Measurements from ENCODE around the gene CDK2. TPM values are rescaled to one million over a fixed set of nuclear protein-coding genes. Genes with fewer than 3 reads are reported as not detected.
A peak's percentile ranks its signal among the peaks of the same experiment; 100 is the strongest.

CDK2 gene
- total and polyA plus RNA-seq, 9 of the 15 experiments (the other 6 are each of a cell fraction or from before 2014, with no cell fraction given) = 17.4 to 213 (median 109) TPM

DNA sequence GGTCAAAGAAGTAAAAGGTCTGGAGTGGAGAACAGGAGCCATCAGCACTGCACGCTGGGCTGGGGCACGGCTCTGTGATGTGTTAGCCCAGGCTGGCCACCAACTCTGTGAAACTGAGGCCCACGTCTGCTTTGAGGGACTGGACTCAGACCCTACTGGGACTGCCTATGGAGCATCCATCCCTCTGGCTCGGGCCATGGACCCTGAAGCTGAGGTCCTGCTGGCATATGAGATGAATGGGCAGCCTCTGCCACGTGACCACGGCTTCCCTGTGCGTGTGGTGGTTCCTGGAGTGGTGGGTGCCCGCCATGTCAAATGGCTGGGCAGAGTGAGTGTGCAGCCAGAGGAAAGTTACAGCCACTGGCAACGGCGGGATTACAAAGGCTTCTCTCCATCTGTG, 37.6 kb downstream of the CDK2 start:
- Histone ChIP-seq H3K36me3 (ENCODE audit: control insufficient read depth, insufficient read depth, low read length) (peaks cover 35% of the 10 kb centered on the region), H3K4me3 (no peak overlapping the region), H3K4me2 (ENCODE audit: insufficient read depth, low read length) (no peak overlapping the region), H3K79me2 (ENCODE audit: control insufficient read depth, insufficient read depth, low read length) (no peaks in the 10 kb centered on the region), H3K9me3 (replicated peaks; ENCODE audit: control insufficient read depth, insufficient read depth, low read depth, low read length) (no peaks in the 10 kb centered on the region), H4K20me1 (replicated peaks; ENCODE audit: control insufficient read depth, insufficient read depth, low read length) (no peaks in the 10 kb centered on the region), H3K9me1 (ENCODE audit: control insufficient read depth, insufficient read depth, low read length) (no peaks in the 10 kb centered on the region), H3K27me3 (ENCODE audit: control insufficient read depth in 2 of 2, insufficient read depth in 2 of 2, low read length in 2 of 2) (no peaks in the 10 kb centered on the region), H3K9ac (ENCODE audit: insufficient read depth in 1 of 2, low read depth in 2 of 2, low read length in 2 of 2) (peak overlapping the region in 1 of 2 experiments; percentile 41; a peak in 1 of 4 replicates), H3K4me1 (replicated peaks in 1 of 2; ENCODE audit: control insufficient read depth in 2 of 2, insufficient read depth in 2 of 2, low read length in 2 of 2) (peaks cover 17 to 40% of the 10 kb centered on the region in 2 experiments), H2AFZ (ENCODE audit: low read depth, low read length) (no peak overlapping the region), H3K27ac (ENCODE audit: extremely low read depth, low read depth, low read length) (0 out of 3 replicates have a peak overlapping the region, but pooled peaks have one; percentile 8)
- no peak for DNase-seq (ENCODE audit: extremely low read depth in 1 of 4, low spot score in 3 of 4)
- FAIRE-seq = no peak
- ChIA-PET POLR2A (no interaction called here), CTCF (ENCODE audit: low intra/inter-chr PET ratio) (no interaction called here)
- 91% methylated on average over 10 of the region's 10 CpGs for WGBS (ENCODE audit: insufficient coverage, low coverage, missing lambda C conversion rate)
- intact Hi-C loops (cut with micrococcal nuclease) (no loop called here), in situ Hi-C loops (cut with MboI) (no loop called here)
- no peak for ATAC-seq
- BruUV-seq (replicated peaks) = no TSS peak
- no peak for TF ChIP-seq SIN3B (IDR thresholded peaks at IDR 0.05; ENCODE audit: low read depth)
- TF ChIP-seq, protein P1, sequence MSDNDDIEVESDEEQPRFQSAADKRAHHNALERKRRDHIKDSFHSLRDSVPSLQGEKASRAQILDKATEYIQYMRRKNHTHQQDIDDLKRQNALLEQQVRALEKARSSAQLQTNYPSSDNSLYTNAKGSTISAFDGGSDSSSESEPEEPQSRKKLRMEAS (CRISPR knock-in tag; IDR thresholded peaks at IDR 0.05) = peak; percentile 47; the same call in 1 of the 2 replicates

DNA sequence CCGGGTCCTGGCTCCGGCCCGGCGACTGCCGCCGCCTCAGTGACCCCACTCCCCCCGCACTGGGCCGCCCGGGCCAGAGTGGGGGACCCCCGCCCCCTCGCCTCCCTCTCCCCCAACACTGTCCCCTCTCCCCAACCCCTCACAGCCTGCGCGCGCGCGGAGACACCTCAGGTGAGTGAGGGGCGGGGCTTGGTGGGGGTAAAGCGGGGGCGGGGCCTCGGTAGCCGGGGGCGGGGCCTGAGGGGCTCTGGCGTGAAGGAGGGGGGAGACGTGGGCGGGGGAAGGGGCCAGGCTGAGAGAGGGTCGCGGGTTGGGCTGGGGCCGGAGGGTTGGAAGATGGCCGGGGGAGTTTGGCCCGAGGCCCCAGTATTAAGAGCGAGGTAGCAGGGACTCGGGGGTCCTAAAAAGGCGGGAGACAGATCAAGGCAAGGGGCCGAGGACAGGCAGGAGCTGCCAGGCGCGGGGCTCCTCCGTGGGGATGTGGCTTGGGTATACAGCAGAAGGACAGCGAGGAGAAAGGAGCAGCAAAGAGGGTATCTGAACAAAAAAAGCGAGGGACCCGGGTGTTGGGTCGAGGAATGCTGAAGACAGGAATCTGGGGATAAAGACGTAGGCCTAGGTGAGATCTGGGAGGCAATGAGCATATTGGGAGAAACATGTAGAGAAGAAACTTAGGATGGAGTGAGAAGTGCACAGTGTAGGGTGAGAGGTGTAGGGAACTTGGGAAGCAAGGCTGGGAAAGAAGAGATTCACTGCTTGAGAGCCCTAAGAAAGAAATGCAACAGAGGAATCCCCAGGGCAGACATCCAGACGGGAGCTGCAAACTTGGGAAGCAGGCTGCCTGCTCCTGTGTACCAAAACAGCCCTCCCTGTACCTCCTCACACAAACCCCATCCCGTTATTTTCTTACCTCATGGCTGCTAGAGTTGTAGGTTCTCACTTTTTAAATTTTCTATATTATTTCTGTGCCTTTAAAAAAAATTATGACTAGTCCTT, 41.2 kb downstream of the CDK2 start:
- no peak for FAIRE-seq
- Histone ChIP-seq H3K9me1 (ENCODE audit: control insufficient read depth, insufficient read depth, low read length) (no peaks in the 10 kb centered on the region), H3K27me3 (ENCODE audit: control insufficient read depth in 2 of 2, insufficient read depth in 2 of 2, low read length in 2 of 2) (no peaks in the 10 kb centered on the region), H3K4me3 (peak overlapping the region; percentile 68), H3K79me2 (ENCODE audit: control insufficient read depth, insufficient read depth, low read length) (no peaks in the 10 kb centered on the region), H3K9ac (ENCODE audit: insufficient read depth in 1 of 2, low read depth in 2 of 2, low read length in 2 of 2) (peak overlapping the region; percentile 72 to 88), H3K4me1 (replicated peaks in 1 of 2; ENCODE audit: control insufficient read depth in 2 of 2, insufficient read depth in 2 of 2, low read length in 2 of 2) (peaks cover 27 to 33% of the 10 kb centered on the region in 2 experiments), H3K36me3 (ENCODE audit: control insufficient read depth, insufficient read depth, low read length) (peaks cover 22% of the 10 kb centered on the region; the same call in 2 of the 3 replicates), H3K4me2 (ENCODE audit: insufficient read depth, low read length) (peak overlapping the region; percentile 79), H3K9me3 (replicated peaks; ENCODE audit: control insufficient read depth, insufficient read depth, low read depth, low read length) (no peaks in the 10 kb centered on the region), H4K20me1 (replicated peaks; ENCODE audit: control insufficient read depth, insufficient read depth, low read length) (no peaks in the 10 kb centered on the region), H2AFZ (ENCODE audit: low read depth, low read length) (peak overlapping the region; percentile 89), H3K27ac (ENCODE audit: extremely low read depth, low read depth, low read length) (peak overlapping the region; percentile 80)
- in situ Hi-C loops (cut with MboI) = no loop called here
- ChIA-PET CTCF (ENCODE audit: low intra/inter-chr PET ratio) (no interaction called here), POLR2A (interaction anchor here (0.5 to 2.5 kb wide), 6 partner anchors 10 to 194 kb away, joined by 3 to 18 read pairs (median 4); partner anchors contain the start of genes IKZF4 and SUOX)
- DNase-seq (ENCODE audit: extremely low read depth in 1 of 4, low spot score in 3 of 4) = peak; percentile 64 to 96 (median 92)
- ATAC-seq = peak; percentile 84
- BruUV-seq (replicated peaks) = TSS peak; percentile 27
- 27% methylated on average over 11 of the region's 44 CpGs for WGBS (ENCODE audit: insufficient coverage, low coverage, missing lambda C conversion rate)
- intact Hi-C loops (cut with micrococcal nuclease) = loop anchor here (1.0 kb wide), 1 partner anchor 13 kb away; the partner anchor contains the start of gene IKZF4
- no peak for TF ChIP-seq C11orf30 (IDR thresholded peaks at IDR 0.05; ENCODE audit: low read depth)
- no peak for TF ChIP-seq ZNF57 (CRISPR knock-in tag; IDR thresholded peaks at IDR 0.05)
- TF ChIP-seq GABPB2 (CRISPR knock-in tag; conservative IDR thresholded peaks at IDR 0.05) = no peak
- TF ChIP-seq TSC22D4 (tag; IDR thresholded peaks at IDR 0.05) = no peak
- TF ChIP-seq KLF13 (tag; IDR thresholded peaks at IDR 0.05; ENCODE audit: borderline replicate concordance, low read depth) = no peak
- TF ChIP-seq SIN3B (IDR thresholded peaks at IDR 0.05; ENCODE audit: low read depth) = no peak
- TF ChIP-seq ZNF324 (CRISPR knock-in tag; IDR thresholded peaks at IDR 0.05) = no peak
- TF ChIP-seq GATAD2B (IDR thresholded peaks at IDR 0.05; ENCODE audit: borderline replicate concordance) = no peak
- no peak for TF ChIP-seq ZNF354B (CRISPR knock-in tag; IDR thresholded peaks at IDR 0.05)
- no peak for TF ChIP-seq TAF1 (IDR thresholded peaks at IDR 0.05; ENCODE audit: control insufficient read depth, extremely low read depth, insufficient read depth, low read length, severe bottlenecking)
- TF ChIP-seq MEF2A (IDR thresholded peaks at IDR 0.05; ENCODE audit: control insufficient read depth, low read depth, low read length) = no peak
- peak; percentile 64; the same call in 1 of the 2 replicates for TF ChIP-seq LARP7 (IDR thresholded peaks at IDR 0.05)
- TF ChIP-seq PCBP1 (IDR thresholded peaks at IDR 0.05; ENCODE audit: low read depth, low read length, poor library complexity, severe bottlenecking) = peak; percentile 82
- TF ChIP-seq CBX1 (IDR thresholded peaks at IDR 0.05; ENCODE audit: low read depth) = no peak
